Body of pancreas (tissue), 4 donors: ENCODE results near the gene SMC3. TPM values are rescaled to one million over a fixed set of nuclear protein-coding genes. Genes with fewer than 3 reads are reported as not detected.

Experiments used
- ATAC-seq: fragments of 150-250 bp; one replicate; pipeline ENCODE4 v1.9.1; 2016
- DNase-seq, 4 donors: peaks; one replicate each; pipeline ENCODE4 v3.0.0-alpha.2; 2019
- H3K27ac ChIP-seq, 4 donors: fragments of 200-600 bp; sonication (generic); 1 replicate in 3 of 4; 2 replicates in 1 of 4; pipeline versions ENCODE4 v1.5.1 to v1.6.1; 2016 to 2019; ENCODE audit warnings: mild to moderate bottlenecking in 1 of 4, mixed read lengths in 1 of 4, moderate library complexity in 1 of 4
- H3K27me3 ChIP-seq, 2 donors: fragments of 200-600 bp; sonication (generic); one replicate each; pipeline ENCODE4 v1.6.0; 2016; ENCODE audit warnings: mild to moderate bottlenecking in 1 of 2
- H3K36me3 ChIP-seq, 2 donors: fragments of 200-600 bp; sonication (generic); replicated peaks in 1 of 2; 2 replicates each; pipeline ENCODE4 v1.5.1; 2016; ENCODE audit warnings: low read depth in 2 of 2; ENCODE audit not compliant: insufficient read depth in 1 of 2
- H3K4me1 ChIP-seq: fragments of 200-600 bp; sonication (generic); one replicate; pipeline ENCODE4 v1.6.0; 2016
- H3K4me3 ChIP-seq, 2 donors: fragments of 200-600 bp; sonication (generic); 1 replicate in 1 of 2; 2 replicates in 1 of 2; pipeline ENCODE4 v1.5.1; 2016 to 2019
- H3K9me3 ChIP-seq, 3 donors: fragments of 200-600 bp; sonication (generic); 1 replicate in 2 of 3; 2 replicates in 1 of 3; pipeline ENCODE4 v1.5.1; 2016
- POLR2A ChIP-seq, 3 donors: fragments of 450-650 bp; IDR thresholded peaks; one replicate each; pipeline ENCODE4 v1.6.1; 2016; ENCODE audit warnings: antibody characterized with exemption in 3 of 3, mild to moderate bottlenecking in 2 of 3
- WGBS, 2 donors: methylation state at CpG; one replicate each; pipeline ENCODE4 v1.1.5; 2017; 5-methylcytosine and 5-hydroxymethylcytosine counted together
- intact Hi-C: fragments of 100-400 bp; cut with DNase I; formaldehyde crosslinking; loops from one replicate; pipeline ENCODE4 v1.15.1; 2023
- total RNA-seq, 2 donors: library from RNA; depleted of rRNA; stranded (reverse); fragments of >200 nt; gene quantifications; one replicate each; pipeline ENCODE4 v1.1.0, GENCODE V29; 2016
- TF ChIP-seq, protein P1 (sequence below), 7 experiments: fragments of 450-650 bp in 4 of 7; fragments of 200-600 bp in 3 of 7; sonication (generic) in 3 of 7; IDR thresholded peaks; one replicate each; pipeline ENCODE4 v1.5.1; 2016 to 2019; ENCODE audit warnings: antibody characterized with exemption in 7 of 7

Gene SMC3
- total RNA-seq, 2 donors from 2014 or later = 18.4 to 22.1 TPM

DNA sequence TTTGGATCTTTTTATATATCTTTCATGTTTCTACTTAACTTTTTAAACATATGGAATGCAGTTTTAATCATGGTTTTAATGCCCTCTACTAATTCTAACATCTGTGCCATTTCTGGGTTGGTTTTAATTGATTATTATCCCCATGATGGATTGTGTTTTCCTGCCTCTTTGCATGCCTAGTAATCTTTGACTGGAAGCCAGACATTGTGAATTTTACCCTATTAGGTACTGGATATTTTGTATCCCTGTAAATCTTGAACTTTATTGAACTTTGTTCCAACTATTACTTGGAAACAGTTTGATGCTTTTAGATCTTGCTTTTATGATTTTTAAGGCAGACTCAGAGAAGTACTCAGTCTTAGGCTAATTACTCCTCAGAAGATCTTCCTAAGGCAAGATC lies 60.7 kb downstream of the SMC3 start:
- H3K27me3 ChIP-seq = no peaks in the 10 kb centered on the region
- no peak overlapping the region for H3K27ac ChIP-seq
- ATAC-seq = no peak
- intact Hi-C loops = no loop called here
- no peaks in the 10 kb centered on the region for H3K36me3 ChIP-seq
- no peaks in the 10 kb centered on the region for H3K9me3 ChIP-seq
- TF ChIP-seq, protein P1, sequence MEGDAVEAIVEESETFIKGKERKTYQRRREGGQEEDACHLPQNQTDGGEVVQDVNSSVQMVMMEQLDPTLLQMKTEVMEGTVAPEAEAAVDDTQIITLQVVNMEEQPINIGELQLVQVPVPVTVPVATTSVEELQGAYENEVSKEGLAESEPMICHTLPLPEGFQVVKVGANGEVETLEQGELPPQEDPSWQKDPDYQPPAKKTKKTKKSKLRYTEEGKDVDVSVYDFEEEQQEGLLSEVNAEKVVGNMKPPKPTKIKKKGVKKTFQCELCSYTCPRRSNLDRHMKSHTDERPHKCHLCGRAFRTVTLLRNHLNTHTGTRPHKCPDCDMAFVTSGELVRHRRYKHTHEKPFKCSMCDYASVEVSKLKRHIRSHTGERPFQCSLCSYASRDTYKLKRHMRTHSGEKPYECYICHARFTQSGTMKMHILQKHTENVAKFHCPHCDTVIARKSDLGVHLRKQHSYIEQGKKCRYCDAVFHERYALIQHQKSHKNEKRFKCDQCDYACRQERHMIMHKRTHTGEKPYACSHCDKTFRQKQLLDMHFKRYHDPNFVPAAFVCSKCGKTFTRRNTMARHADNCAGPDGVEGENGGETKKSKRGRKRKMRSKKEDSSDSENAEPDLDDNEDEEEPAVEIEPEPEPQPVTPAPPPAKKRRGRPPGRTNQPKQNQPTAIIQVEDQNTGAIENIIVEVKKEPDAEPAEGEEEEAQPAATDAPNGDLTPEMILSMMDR (IDR thresholded peaks at IDR 0.05) = no peak
- no peak for TF ChIP-seq POLR2A (IDR thresholded peaks at IDR 0.05)
- peaks cover 6% of the 10 kb centered on the region for H3K4me1 ChIP-seq
- no peak for DNase-seq
- no peak overlapping the region for H3K4me3 ChIP-seq

DNA sequence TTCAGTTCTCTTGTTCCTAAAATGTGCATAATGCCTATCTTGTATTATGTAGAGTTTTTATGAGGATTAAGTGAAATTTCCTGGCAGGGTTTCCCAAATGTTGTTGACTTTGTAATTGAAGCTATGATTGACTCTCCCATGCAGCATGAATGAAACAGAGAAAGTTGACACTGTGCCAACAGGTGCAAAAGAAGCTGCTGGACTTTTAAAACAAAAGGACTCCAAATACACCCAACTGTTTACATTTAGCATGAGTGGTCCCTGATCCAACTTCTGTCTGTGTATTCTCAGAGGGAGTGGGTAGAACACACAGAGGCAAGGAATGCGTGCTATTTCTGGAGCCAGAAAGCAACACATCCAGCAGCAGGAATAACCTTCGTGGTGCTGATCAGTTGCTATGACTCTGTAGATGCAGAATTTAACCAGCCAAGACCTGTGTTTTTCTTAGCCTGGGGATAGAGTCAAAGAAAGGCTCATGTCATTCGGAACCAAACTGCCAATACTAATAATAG lies 62.2 kb downstream of the SMC3 start:
- ATAC-seq (peak; percentile 56), DNase-seq (peak in 3 of 4 donors; percentile 20 to 43 (median 33))
- 39 to 56% methylated on average over 3 of the region's 3 CpGs for WGBS, 2 donors

DNA sequence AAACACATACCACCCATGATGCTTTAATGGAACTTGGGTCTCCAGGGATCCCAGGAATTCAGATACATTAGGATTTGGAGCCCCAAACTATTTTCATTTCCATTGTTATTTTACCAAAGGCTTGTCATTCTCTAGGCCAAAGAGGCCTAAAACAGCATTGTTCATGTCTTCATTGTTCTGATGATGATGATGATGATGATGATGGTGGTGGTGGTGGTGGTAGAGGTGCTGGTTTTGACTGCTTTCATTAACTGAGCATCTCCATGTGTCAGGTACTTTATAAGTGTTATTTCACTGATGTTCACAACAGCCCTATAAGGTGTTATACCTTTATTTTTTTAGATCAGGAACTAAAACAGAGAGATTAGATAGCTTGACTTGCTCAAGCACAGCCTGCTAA lies 64.4 kb downstream of the SMC3 start:
- intact Hi-C loops = no loop called here
- peaks cover 6% of the 10 kb centered on the region for H3K4me1 ChIP-seq
- H3K4me3 ChIP-seq = no peak overlapping the region
- ATAC-seq = no peak
- H3K27ac ChIP-seq = no peak overlapping the region
- no peaks in the 10 kb centered on the region for H3K36me3 ChIP-seq
- no peak for DNase-seq
- no peaks in the 10 kb centered on the region for H3K27me3 ChIP-seq
- no peaks in the 10 kb centered on the region for H3K9me3 ChIP-seq
- TF ChIP-seq POLR2A (IDR thresholded peaks at IDR 0.05) = no peak

More for the DNA sequence above, 62.2 kb downstream of the SMC3 start:
- no peak overlapping the region for H3K4me3 ChIP-seq
- TF ChIP-seq POLR2A (IDR thresholded peaks at IDR 0.05) = no peak
- TF ChIP-seq, protein P1 (IDR thresholded peaks at IDR 0.05) = no peak
- H3K27ac ChIP-seq = no peak overlapping the region
- peaks cover 6% of the 10 kb centered on the region for H3K4me1 ChIP-seq
- H3K27me3 ChIP-seq = no peaks in the 10 kb centered on the region
- no peaks in the 10 kb centered on the region for H3K9me3 ChIP-seq
- intact Hi-C loops = no loop called here
- no peaks in the 10 kb centered on the region for H3K36me3 ChIP-seq

- Histone ChIP-seq H3K27ac (no peak overlapping the region), H3K4me1 (peaks cover 6% of the 10 kb centered on the region), H3K27me3 (no peaks in the 10 kb centered on the region), H3K4me3 (no peak overlapping the region), H3K9me3 (no peaks in the 10 kb centered on the region), H3K36me3 (no peaks in the 10 kb centered on the region)
- TF ChIP-seq, protein P1 (IDR thresholded peaks at IDR 0.05) = no peak
- TF ChIP-seq POLR2A (IDR thresholded peaks at IDR 0.05) = no peak
- WGBS, 2 donors = 88 to 100% methylated on average over 1 of the region's 1 CpG
- intact Hi-C loops = no loop called here
- no peak for ATAC-seq
- no peak for DNase-seq
Measured at GRCh38 chr10:110632591-110633215, 65.2 kb downstream of the SMC3 start.

- no peak for ATAC-seq
- intact Hi-C loops = no loop called here
- H3K4me1 ChIP-seq = peaks cover 2% of the 10 kb centered on the region
- H3K4me3 ChIP-seq = no peak overlapping the region
- WGBS, 2 donors = 31 to 49% methylated on average over 9 of the region's 9 CpGs
- H3K27ac ChIP-seq = no peak overlapping the region
- TF ChIP-seq, protein P1 (IDR thresholded peaks at IDR 0.05) = no peak
- no peak for TF ChIP-seq POLR2A (IDR thresholded peaks at IDR 0.05)
- peak; percentile 37 to 71 (median 48) for DNase-seq
- no peaks in the 10 kb centered on the region for H3K36me3 ChIP-seq
- H3K27me3 ChIP-seq = no peaks in the 10 kb centered on the region
- H3K9me3 ChIP-seq = no peaks in the 10 kb centered on the region
Measured at GRCh38 chr10:110634527-110635209, 67.2 kb downstream of the SMC3 start.
